Endothelial cell of umbilical vein (primary cell): ENCODE measurements around the gene CFAP161. TPM values are rescaled to one million over a fixed set of nuclear protein-coding genes. Genes with fewer than 3 reads are reported as not detected.

ENCODE experiments used
- Bru-seq: library from RNA; stranded (reverse); fragments of 400-500 nt; gene quantifications from one replicate; lab custom pipeline; 2021; lab: Mats Ljungman, UMichigan
- BruChase-seq, 2 experiments: library from RNA; stranded (reverse); fragments of 400-500 nt; gene quantifications; one replicate each; lab custom pipeline; 2021; lab: Mats Ljungman, UMichigan
- BruUV-seq: library from RNA; stranded (reverse); fragments of 400-500 nt; replicated peaks from 2 replicates; lab custom pipeline; 2021; lab: Mats Ljungman, UMichigan
- CTCF ChIA-PET: fragments of 300-600, 350-600 bp; sonication (Branson Sonifier 250); formaldehyde crosslinking; loops from one replicate; lab custom pipeline; 2021; ENCODE audit warnings: antibody characterized with exemption, inconsistent platforms; lab: Charles Lee
- POLR2A ChIA-PET: fragments of 300-600, 350-600 bp; sonication (Branson Sonifier 250); formaldehyde crosslinking; loops from one replicate; lab custom pipeline; 2021; ENCODE audit warnings: antibody characterized with exemption, inconsistent platforms; lab: Charles Lee
- DNase-seq: peaks from one replicate; pipeline ENCODE4 v3.0.0-alpha.2; 2011; ENCODE audit warnings: low read depth, low spot score
- FAIRE-seq: peaks from 2 replicates; lab custom pipeline; 2011; peaks lifted over from hg19 to GRCh38; lab: Jason Lieb, UNC
- H2AFZ ChIP-seq: 2 replicates; pipeline ENCODE4 v1.6.0; 2012; ENCODE audit warnings: low read depth, low read length, control low read depth, inconsistent platforms
- H3K27ac ChIP-seq: 2 replicates; pipeline ENCODE4 v1.5.1; 2011; ENCODE audit warnings: low read depth, mild to moderate bottlenecking, control low read depth, low read length, moderate library complexity; ENCODE audit not compliant: insufficient read depth
- H3K27me3 ChIP-seq, 2 experiments: 2 replicates each; pipeline versions ENCODE4 v1.6.0 to v1.6.1; 2011; ENCODE audit warnings: low read length in 2 of 2, mixed read lengths in 1 of 2; ENCODE audit not compliant: control insufficient read depth in 2 of 2, insufficient read depth in 2 of 2
- H3K36me3 ChIP-seq, 2 experiments: 2 replicates in 1 of 2; 3 replicates in 1 of 2; pipeline ENCODE4 v1.5.1; 2011; ENCODE audit warnings: low read length in 2 of 2, mild to moderate bottlenecking in 1 of 2, moderate library complexity in 1 of 2; ENCODE audit not compliant: control insufficient read depth in 2 of 2, insufficient read depth in 2 of 2; ENCODE audit errors: extremely low read depth in 1 of 2
- H3K4me1 ChIP-seq: 3 replicates; pipeline ENCODE4 v1.5.1; 2011; ENCODE audit warnings: mild to moderate bottlenecking, low read length; ENCODE audit not compliant: control insufficient read depth, insufficient read depth; ENCODE audit errors: extremely low read depth
- H3K4me2 ChIP-seq: 2 replicates; pipeline ENCODE4 v1.6.1; 2011; ENCODE audit warnings: low read length, control low read depth, mixed read lengths; ENCODE audit not compliant: insufficient read depth
- H3K4me3 ChIP-seq, 3 experiments: fragments of 200-600 bp in 1 of 3; sonication (generic), shearing (Covaris generic) in 1 of 3; replicated peaks in 1 of 3; 2 replicates each; pipeline ENCODE4 v1.5.1; 2011 to 2016; ENCODE audit warnings: control low read depth in 3 of 3, low read length in 3 of 3, mild to moderate bottlenecking in 2 of 3, inconsistent platforms in 1 of 3, low read depth in 1 of 3, moderate library complexity in 1 of 3; ENCODE audit not compliant: insufficient read depth in 1 of 3
- H3K79me2 ChIP-seq: 2 replicates; pipeline ENCODE4 v1.6.0; 2012; ENCODE audit warnings: low read length, inconsistent platforms; ENCODE audit not compliant: control insufficient read depth, insufficient read depth
- H3K9ac ChIP-seq: replicated peaks from 2 replicates; pipeline ENCODE3; 2011; ENCODE audit warnings: low read length, control low read depth; ENCODE audit not compliant: insufficient read depth; ENCODE audit errors: extremely low read depth
- H3K9me1 ChIP-seq: replicated peaks from 3 replicates; pipeline ENCODE4 v1.6.0; 2011; ENCODE audit warnings: mild to moderate bottlenecking, low read length; ENCODE audit not compliant: control insufficient read depth, insufficient read depth; ENCODE audit errors: extremely low read depth
- H3K9me3 ChIP-seq: replicated peaks from 2 replicates; pipeline ENCODE4 v1.5.1; 2012; ENCODE audit warnings: low read length, inconsistent platforms; ENCODE audit not compliant: control insufficient read depth, insufficient read depth
- H4K20me1 ChIP-seq: replicated peaks from 2 replicates; pipeline ENCODE3; 2011; ENCODE audit warnings: mild to moderate bottlenecking, low read length; ENCODE audit not compliant: control insufficient read depth, insufficient read depth; ENCODE audit errors: extremely low read depth
- FOS ChIP-seq: IDR thresholded peaks from 2 replicates; pipeline ENCODE4 v1.6.1; 2011; ENCODE audit warnings: mild to moderate bottlenecking, low read length, moderate library complexity, borderline replicate concordance; ENCODE audit not compliant: insufficient read depth
- MAX ChIP-seq: IDR thresholded peaks from 2 replicates; pipeline ENCODE4 v1.6.1; 2011; ENCODE audit not compliant: insufficient read depth, insufficient read length
- MYC ChIP-seq: IDR thresholded peaks from one replicate; pipeline ENCODE4 v1.6.1; 2011; ENCODE audit warnings: mild to moderate bottlenecking, low read depth, low read length
- POLR2AphosphoS5 ChIP-seq: IDR thresholded peaks from 2 replicates; pipeline ENCODE4 v1.6.1; 2012; ENCODE audit warnings: low read depth, mild to moderate bottlenecking, control low read depth, low read length, moderate library complexity; ENCODE audit not compliant: insufficient read depth
- dilution Hi-C: fragments of 300-500 bp; cut with MboI; formaldehyde crosslinking; loops from one replicate; pipeline ENCODE4 v1.15.0; 2019; ENCODE audit warnings: low sequenced_read_pairs; ENCODE audit not compliant: extremely low pct_ligation_motif_present
- intact Hi-C: fragments of 100-400 bp; cut with micrococcal nuclease; formaldehyde crosslinking; loops from one replicate; pipeline ENCODE4 v1.10.0; 2022
- long read RNA-seq: library from polyadenylated mRNA; stranded (forward); transcript quantifications from one replicate; pipeline ENCODE4 v2.0.0, GENCODE V29; 2021
- polyA minus RNA-seq, 3 experiments: library from RNA; depleted of rRNA, polyadenylated mRNA; stranded (reverse); fragments of >200 nt; gene quantifications; 1 replicate in 1 of 3; 2 replicates in 2 of 3; pipeline ENCODE4 v1.2.3, GENCODE V29; 2011
- polyA plus RNA-seq, 4 experiments: library from polyadenylated mRNA; depleted of rRNA in 3 of 4; stranded (reverse) in 3 of 4; unstranded in 1 of 4; fragments of >200 nt; gene quantifications; 2 replicates each; pipeline versions ENCODE4 v1.2.1 to v1.2.3, GENCODE V29; 2011 to 2012; ENCODE audit warnings: missing spikeins in 1 of 4
- total RNA-seq: library from RNA; stranded (reverse); gene quantifications from 2 replicates; pipeline ENCODE4 v1.2.3, GENCODE V29; 2021

The CFAP161 gene
- total RNA-seq, result 0.65 TPM in 1 of 2 replicates, not detected in the other
- 0.08 TPM in 1 of 2 replicates, not detected in the other for polyA plus RNA-seq
- polyA plus RNA-seq (2011; cell fraction: cytosol; rRNA removed), result 0.06 and 0.11 TPM in 2 replicates
- 0.14 TPM in 1 of 2 replicates, not detected in the other for polyA plus RNA-seq (2011; cell fraction: nucleus; rRNA removed)
- polyA plus RNA-seq (2012), result not detected in 2 replicates
- 0.45 TPM in 1 of 2 replicates, not detected in the other for polyA minus RNA-seq
- polyA minus RNA-seq (2011; cell fraction: cytosol; rRNA and poly(A)+ RNA removed), result not detected
- polyA minus RNA-seq (2011; cell fraction: nucleus; rRNA and poly(A)+ RNA removed), result 0.24 TPM in 1 of 2 replicates, not detected in the other
- Bru-seq, nascent RNA, result percentile 25 among the genes with signal in this experiment
- percentile 64 among the genes with signal in this experiment for BruChase-seq, experiment 1, labeled RNA remaining after a 6-hour chase
- percentile 35 among the genes with signal in this experiment for BruChase-seq, experiment 2, labeled RNA remaining after a 2-hour chase
- long read RNA-seq, partial matches to known transcripts, result 0 of 4 reads
- long read RNA-seq, other reads (novel, unspliced or antisense), result 4 of 4 reads

GRCh38 chr15:81133782-81134461 lies at the start of gene CFAP161:
CFAP161 (plus strand) TSS chr15:81134270; CDS start chr15:81134330, 60 bp downstream.
- Histone ChIP-seq H4K20me1 (no peaks in the 10 kb centered on the region), H3K4me2 (peak within 1 kb of the TSS; percentile 77), H3K4me1 (peaks cover 3% of the 10 kb centered on the region), H3K27ac (no peak within 1 kb of the TSS), H3K9ac (no peak within 1 kb of the TSS), H2AFZ (peak within 1 kb of the TSS; percentile 79), H3K27me3 (peaks cover 2 to 4% of the 10 kb centered on the region in 2 experiments), H3K9me1 (no peaks in the 10 kb centered on the region), H3K4me3 (peak within 1 kb of the TSS; percentile 16 to 45 (median 30)), H3K36me3 (no peaks in the 10 kb centered on the region), H3K79me2 (no peaks in the 10 kb centered on the region), H3K9me3 (no peaks in the 10 kb centered on the region)
- TF ChIP-seq MAX (peak; percentile 36), FOS (no peak), MYC (no peak), POLR2AphosphoS5 (no peak)
- CTCF ChIA-PET, result interaction anchor here (0.8 to 1.1 kb wide), 2 partner anchors 22 to 132 kb away, joined by 3 to 15 read pairs; no protein-coding TSS in a partner anchor
- intact Hi-C loops, result no loop called here
- BruUV-seq, result no TSS peak
- dilution Hi-C loops, result no loop called here
- POLR2A ChIA-PET, result no interaction called here
- FAIRE-seq (no peak), DNase-seq (peak; percentile 77)
